Karpas-422 (cell line): Measurements from ENCODE around the gene NECAB2. TPM values are rescaled to one million over a fixed set of nuclear protein-coding genes. Genes with fewer than 3 reads are reported as not detected.

Experiments used
- DNase-seq: peaks from one replicate; pipeline ENCODE4 v3.0.0-alpha.2; 2015
- H2AFZ ChIP-seq: fragments of 200-600 bp; sonication (generic); 2 replicates; pipeline ENCODE4 v1.6.1; 2014; ENCODE audit warnings: antibody characterized with exemption, low read length, mixed read lengths
- H3K27ac ChIP-seq: fragments of 200-600 bp; sonication (generic); 2 replicates; pipeline ENCODE4 v1.5.1; 2014; ENCODE audit warnings: mild to moderate bottlenecking, low read length, moderate library complexity
- H3K27me3 ChIP-seq: fragments of 200-600 bp; sonication (generic); 2 replicates; pipeline ENCODE4 v1.6.1; 2014; ENCODE audit warnings: low read length, mixed read lengths
- H3K36me3 ChIP-seq: fragments of 200-600 bp; sonication (generic); 2 replicates; pipeline ENCODE4 v1.6.1; 2014; ENCODE audit warnings: low read length, mixed read lengths; ENCODE audit not compliant: insufficient read depth
- H3K4me1 ChIP-seq: fragments of 200-600 bp; sonication (generic); 2 replicates; pipeline ENCODE4 v1.6.1; 2014; ENCODE audit warnings: mild to moderate bottlenecking, low read length, mixed read lengths
- H3K4me2 ChIP-seq: fragments of 200-600 bp; sonication (generic); 2 replicates; pipeline ENCODE4 v1.6.1; 2014; ENCODE audit warnings: low read length, low read depth, mild to moderate bottlenecking; ENCODE audit not compliant: poor library complexity, severe bottlenecking
- H3K4me3 ChIP-seq: fragments of 200-600 bp; sonication (generic); 2 replicates; pipeline ENCODE4 v1.5.1; 2014; ENCODE audit warnings: mild to moderate bottlenecking, antibody characterized with exemption, low read length, mixed read lengths
- H3K79me2 ChIP-seq: fragments of 200-600 bp; sonication (generic); 2 replicates; pipeline ENCODE4 v1.6.1; 2014; ENCODE audit warnings: mild to moderate bottlenecking, low read length, mixed read lengths
- H3K9ac ChIP-seq: fragments of 200-600 bp; sonication (generic); 2 replicates; pipeline ENCODE4 v1.6.0; 2014; ENCODE audit warnings: low read length
- H3K9me2 ChIP-seq: fragments of 200-600 bp; sonication (generic), shearing (Covaris generic); replicated peaks from 2 replicates; pipeline ENCODE4 v1.6.0; 2014; ENCODE audit warnings: mild to moderate bottlenecking, low read length, moderate library complexity; ENCODE audit not compliant: insufficient read depth
- H3K9me3 ChIP-seq: fragments of 300-700, 200-600 bp; sonication (generic); 2 replicates; pipeline ENCODE4 v1.6.1; 2014; ENCODE audit warnings: low read length, mixed read lengths
- H4K20me1 ChIP-seq: fragments of 200-600 bp; sonication (generic); 2 replicates; pipeline ENCODE4 v1.6.1; 2014; ENCODE audit warnings: mild to moderate bottlenecking, antibody characterized with exemption, low read length, low read depth; ENCODE audit not compliant: insufficient read depth
- total RNA-seq: library from RNA; depleted of rRNA; stranded (reverse); fragments of >200 nt; shearing (Covaris generic); gene quantifications from 2 replicates; pipeline ENCODE4 v1.2.3, GENCODE V29; 2014; ENCODE audit warnings: low replicate concordance

The NECAB2 gene
- total RNA-seq, 1 experiment from 2014 or later = not detected

GRCh38 chr16:84045001-84045817 is 77.2 kb downstream of the NECAB2 start:
- H3K4me3 ChIP-seq = no peak overlapping the region
- no peak overlapping the region for H3K4me2 ChIP-seq
- no peaks in the 10 kb centered on the region for H3K36me3 ChIP-seq
- DNase-seq = no peak
- no peaks in the 10 kb centered on the region for H3K27me3 ChIP-seq
- no peaks in the 10 kb centered on the region for H3K9me2 ChIP-seq
- no peak overlapping the region for H3K9ac ChIP-seq
- no peaks in the 10 kb centered on the region for H3K9me3 ChIP-seq
- H2AFZ ChIP-seq = no peak overlapping the region
- H3K4me1 ChIP-seq = no peaks in the 10 kb centered on the region
- H3K79me2 ChIP-seq = no peaks in the 10 kb centered on the region
- no peaks in the 10 kb centered on the region for H4K20me1 ChIP-seq
- no peak overlapping the region for H3K27ac ChIP-seq

GRCh38 chr16:84045818-84046470 is 77.9 kb downstream of the NECAB2 start:
- Histone ChIP-seq H3K4me1 (no peaks in the 10 kb centered on the region), H4K20me1 (no peaks in the 10 kb centered on the region), H3K79me2 (no peaks in the 10 kb centered on the region), H2AFZ (no peak overlapping the region), H3K9me2 (no peaks in the 10 kb centered on the region), H3K4me2 (no peak overlapping the region), H3K27me3 (no peaks in the 10 kb centered on the region), H3K4me3 (no peak overlapping the region), H3K9me3 (no peaks in the 10 kb centered on the region), H3K36me3 (no peaks in the 10 kb centered on the region), H3K9ac (no peak overlapping the region), H3K27ac (no peak overlapping the region)
- no peak for DNase-seq

- H3K4me2 ChIP-seq = no peak overlapping the region
- H3K79me2 ChIP-seq = no peaks in the 10 kb centered on the region
- no peak overlapping the region for H3K4me3 ChIP-seq
- no peaks in the 10 kb centered on the region for H3K36me3 ChIP-seq
- H4K20me1 ChIP-seq = no peaks in the 10 kb centered on the region
- no peaks in the 10 kb centered on the region for H3K9me3 ChIP-seq
- H2AFZ ChIP-seq = no peak overlapping the region
- no peak overlapping the region for H3K27ac ChIP-seq
- DNase-seq = no peak
- H3K9ac ChIP-seq = no peak overlapping the region
- H3K9me2 ChIP-seq = no peaks in the 10 kb centered on the region
- no peaks in the 10 kb centered on the region for H3K27me3 ChIP-seq
- H3K4me1 ChIP-seq = no peaks in the 10 kb centered on the region
Observed at GRCh38 chr16:84047206-84047605, 79.2 kb downstream of the NECAB2 start.

- Histone ChIP-seq H3K36me3 (no peaks in the 10 kb centered on the region), H3K27me3 (no peaks in the 10 kb centered on the region), H2AFZ (no peak overlapping the region), H3K9me3 (no peaks in the 10 kb centered on the region), H4K20me1 (no peaks in the 10 kb centered on the region), H3K9me2 (no peaks in the 10 kb centered on the region), H3K4me1 (no peaks in the 10 kb centered on the region), H3K4me3 (no peak overlapping the region), H3K79me2 (no peaks in the 10 kb centered on the region), H3K27ac (no peak overlapping the region), H3K4me2 (no peak overlapping the region), H3K9ac (no peak overlapping the region)
- no peak for DNase-seq
Observed at GRCh38 chr16:84047626-84048025, 79.6 kb downstream of the NECAB2 start.

- Histone ChIP-seq H3K27me3 (no peaks in the 10 kb centered on the region), H3K4me1 (no peaks in the 10 kb centered on the region), H3K9me3 (no peaks in the 10 kb centered on the region), H3K9me2 (no peaks in the 10 kb centered on the region), H3K9ac (no peak overlapping the region), H3K4me2 (no peak overlapping the region), H2AFZ (no peak overlapping the region), H3K4me3 (no peak overlapping the region), H3K27ac (no peak overlapping the region), H3K79me2 (no peaks in the 10 kb centered on the region), H4K20me1 (no peaks in the 10 kb centered on the region), H3K36me3 (no peaks in the 10 kb centered on the region)
- DNase-seq = no peak
Observed at GRCh38 chr16:84048270-84048669, 80.2 kb downstream of the NECAB2 start.

- H3K4me3 ChIP-seq = no peak overlapping the region
- no peaks in the 10 kb centered on the region for H3K36me3 ChIP-seq
- H3K4me1 ChIP-seq = no peaks in the 10 kb centered on the region
- H3K79me2 ChIP-seq = no peaks in the 10 kb centered on the region
- DNase-seq = no peak
- H3K9ac ChIP-seq = no peak overlapping the region
- H3K9me2 ChIP-seq = no peaks in the 10 kb centered on the region
- H2AFZ ChIP-seq = no peak overlapping the region
- H3K4me2 ChIP-seq = no peak overlapping the region
- H3K27ac ChIP-seq = no peak overlapping the region
- H3K27me3 ChIP-seq = no peaks in the 10 kb centered on the region
- no peaks in the 10 kb centered on the region for H3K9me3 ChIP-seq
- H4K20me1 ChIP-seq = no peaks in the 10 kb centered on the region
Observed at GRCh38 chr16:84048871-84049270, 80.8 kb downstream of the NECAB2 start.

- no peaks in the 10 kb centered on the region for H3K27me3 ChIP-seq
- H3K4me2 ChIP-seq = no peak overlapping the region
- no peaks in the 10 kb centered on the region for H4K20me1 ChIP-seq
- H3K9me2 ChIP-seq = no peaks in the 10 kb centered on the region
- no peak overlapping the region for H3K9ac ChIP-seq
- no peaks in the 10 kb centered on the region for H3K36me3 ChIP-seq
- DNase-seq = no peak
- H2AFZ ChIP-seq = no peak overlapping the region
- no peaks in the 10 kb centered on the region for H3K9me3 ChIP-seq
- H3K4me3 ChIP-seq = no peak overlapping the region
- no peaks in the 10 kb centered on the region for H3K4me1 ChIP-seq
- H3K79me2 ChIP-seq = no peaks in the 10 kb centered on the region
- no peak overlapping the region for H3K27ac ChIP-seq
Observed at GRCh38 chr16:84049403-84050060, 81.5 kb downstream of the NECAB2 start.

- no peaks in the 10 kb centered on the region for H3K27me3 ChIP-seq
- H3K9me3 ChIP-seq = no peaks in the 10 kb centered on the region
- no peaks in the 10 kb centered on the region for H3K4me1 ChIP-seq
- no peak overlapping the region for H3K4me2 ChIP-seq
- H4K20me1 ChIP-seq = no peaks in the 10 kb centered on the region
- H3K27ac ChIP-seq = no peak overlapping the region
- no peak overlapping the region for H3K4me3 ChIP-seq
- H3K79me2 ChIP-seq = no peaks in the 10 kb centered on the region
- H3K9me2 ChIP-seq = no peaks in the 10 kb centered on the region
- no peak overlapping the region for H2AFZ ChIP-seq
- DNase-seq = no peak
- no peaks in the 10 kb centered on the region for H3K36me3 ChIP-seq
- H3K9ac ChIP-seq = no peak overlapping the region
Observed at GRCh38 chr16:84050316-84050715, 82.3 kb downstream of the NECAB2 start.
